ENCODE data around the gene LDLRAP1.

The LDLRAP1 gene

DNA sequence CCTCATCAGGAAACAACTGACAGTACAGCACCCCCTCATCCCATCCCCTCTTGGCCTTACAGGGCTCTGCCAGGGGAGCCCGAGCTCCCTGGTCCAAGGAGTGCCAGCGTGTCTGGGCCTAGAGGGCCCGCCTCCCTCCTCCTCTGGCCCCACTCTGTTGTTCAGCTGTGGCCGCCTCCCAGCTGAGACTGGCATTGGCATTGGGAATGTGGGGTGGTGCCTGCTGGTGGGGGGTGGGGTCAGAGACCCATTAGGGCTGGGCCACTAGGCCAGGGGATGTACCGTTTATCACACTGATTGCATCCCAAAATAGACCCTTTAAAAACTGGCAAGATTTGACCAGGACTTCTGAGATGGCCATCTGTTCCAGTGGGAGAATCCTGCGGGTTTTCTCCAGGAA lies 1.4 kb downstream of the LDLRAP1 start:
- no peak for TF ChIP-seq GATA3 (IDR thresholded peaks at IDR 0.05; ENCODE audit: low read depth, low read length)
- TF ChIP-seq GATA2 (IDR thresholded peaks at IDR 0.05; ENCODE audit: low read depth, low read length), result no peak

DNA sequence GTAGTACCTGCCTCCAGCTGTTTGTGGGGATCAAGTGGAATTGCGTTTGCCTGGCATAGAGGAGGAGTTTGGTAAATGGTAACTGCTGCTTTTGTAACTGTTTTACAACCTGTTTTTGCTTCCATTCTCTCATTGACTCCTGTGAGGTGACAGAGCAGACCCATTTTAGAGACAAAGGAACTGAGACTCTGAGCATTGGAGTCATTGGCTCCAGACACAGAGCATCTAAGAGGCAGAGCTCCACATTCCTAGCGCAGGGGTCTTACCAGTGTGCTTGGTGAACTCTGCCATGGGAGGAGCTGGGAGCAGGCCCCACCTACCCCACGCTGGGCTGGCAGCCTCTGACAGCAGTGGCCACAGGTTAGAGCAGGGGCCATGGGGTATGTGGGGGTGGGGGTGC lies 2.4 kb downstream of the LDLRAP1 start:
- TF ChIP-seq GATA2 (IDR thresholded peaks at IDR 0.05; ENCODE audit: low read depth, low read length), result no peak
- no peak for TF ChIP-seq GATA3 (IDR thresholded peaks at IDR 0.05; ENCODE audit: low read depth, low read length)

DNA sequence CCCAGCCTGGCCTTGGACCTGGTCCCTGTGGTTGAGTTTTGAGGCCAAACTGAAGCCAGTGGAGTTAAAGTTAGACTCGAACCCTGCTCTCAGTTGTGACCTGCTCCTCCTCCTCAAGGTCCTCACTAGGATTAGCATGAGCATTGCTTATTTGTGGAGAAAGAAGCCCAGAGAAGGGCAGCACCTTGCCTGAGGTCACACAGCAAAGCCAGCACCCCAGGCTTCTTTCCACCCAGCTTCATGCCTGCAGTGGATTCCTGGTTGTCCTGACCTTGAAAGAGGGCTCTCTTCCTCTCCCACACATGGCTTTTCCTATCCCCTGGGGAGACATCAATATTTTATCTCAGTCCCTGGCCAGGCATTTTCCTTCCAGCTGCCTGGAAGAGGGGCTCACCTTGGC lies 2.8 kb downstream of the LDLRAP1 start:
- TF ChIP-seq GATA3 (IDR thresholded peaks at IDR 0.05; ENCODE audit: low read depth, low read length) (no peak), GATA2 (IDR thresholded peaks at IDR 0.05; ENCODE audit: low read depth, low read length) (no peak)

DNA sequence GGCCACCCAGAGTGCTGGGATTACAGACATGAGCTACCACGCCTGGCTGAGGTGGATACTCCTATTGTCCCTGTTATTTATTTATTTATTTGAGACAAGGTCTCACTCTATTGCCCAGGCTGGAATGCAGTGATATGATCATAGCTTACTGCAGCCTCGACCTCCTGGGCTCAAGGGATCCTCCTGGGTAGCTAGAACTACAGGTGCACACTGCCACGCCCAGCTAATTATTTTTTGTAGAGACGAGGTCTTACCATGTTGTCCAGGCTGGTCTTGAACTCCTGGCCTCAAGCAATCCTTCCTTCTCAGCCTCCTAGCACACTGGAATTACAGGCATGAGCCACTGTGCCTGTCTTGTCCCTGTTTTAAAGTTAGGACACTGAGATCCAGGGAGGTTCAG lies 5.2 kb downstream of the LDLRAP1 start:
- TF ChIP-seq GATA2 (IDR thresholded peaks at IDR 0.05; ENCODE audit: low read depth, low read length), result no peak
- no peak for TF ChIP-seq GATA3 (IDR thresholded peaks at IDR 0.05; ENCODE audit: low read depth, low read length)

DNA sequence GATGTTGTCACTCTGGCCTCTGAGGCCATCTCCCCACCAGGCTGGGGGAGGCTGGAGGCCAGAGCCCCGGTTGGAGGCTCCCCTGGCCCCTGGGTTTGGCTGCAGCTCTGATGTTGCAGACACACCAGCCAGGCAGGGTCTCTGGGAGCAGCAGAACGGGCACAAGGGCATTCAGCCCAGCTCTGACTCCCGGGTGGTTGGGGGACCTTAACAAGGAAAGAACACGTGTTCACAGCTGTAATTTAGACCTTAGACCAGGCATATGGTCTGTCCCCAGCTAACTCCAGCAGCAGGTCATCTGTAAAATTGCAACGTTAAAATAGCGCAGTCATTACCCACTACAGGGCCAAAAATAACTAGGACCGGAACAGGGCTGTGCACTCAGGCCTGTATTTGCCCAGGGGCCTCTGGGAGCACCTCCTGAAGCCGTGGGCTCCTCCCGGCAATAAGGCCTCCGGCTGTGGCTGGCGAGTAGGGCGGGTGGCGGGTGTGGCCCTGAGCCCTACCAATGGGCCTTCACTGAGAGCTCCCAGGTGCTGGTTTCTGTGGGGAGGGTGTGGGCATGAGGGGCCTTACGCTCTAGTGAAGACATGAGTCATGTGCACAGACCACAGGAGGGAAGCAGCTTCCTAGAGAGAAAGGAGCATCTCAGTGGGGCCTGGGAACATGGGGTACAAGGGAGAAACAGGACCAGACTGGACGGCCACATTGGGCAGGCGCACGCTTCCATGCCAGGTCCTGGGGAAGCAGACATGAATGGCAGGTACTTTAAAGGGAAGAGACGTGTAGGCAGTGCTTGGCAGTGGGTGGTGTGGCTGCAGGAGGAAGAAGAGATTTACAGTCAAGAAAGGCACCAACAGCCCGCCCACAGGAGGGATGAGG lies 6.1 kb downstream of the LDLRAP1 start:
- TF ChIP-seq GATA3 (IDR thresholded peaks at IDR 0.05; ENCODE audit: low read depth, low read length), result no peak

DNA sequence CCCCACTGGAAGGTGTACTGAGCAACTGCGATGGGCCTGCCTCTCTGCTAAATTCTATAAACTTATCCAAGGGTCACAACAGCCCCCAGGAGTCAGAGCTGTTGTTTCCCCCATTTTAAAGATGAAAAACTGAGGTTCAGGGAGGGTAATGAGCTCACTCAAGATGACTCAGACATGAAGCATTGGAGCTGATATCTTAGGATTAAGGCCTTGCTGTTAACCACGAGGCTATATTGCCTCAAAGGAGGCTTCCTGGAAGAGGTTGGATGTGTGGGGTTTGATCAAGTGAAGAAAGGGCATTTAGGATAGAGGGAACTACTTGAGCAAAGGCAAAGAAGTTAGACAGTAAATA lies 6.7 kb downstream of the LDLRAP1 start:
- TF ChIP-seq GATA3 (IDR thresholded peaks at IDR 0.05; ENCODE audit: low read depth, low read length) (no peak), GATA2 (IDR thresholded peaks at IDR 0.05; ENCODE audit: low read depth, low read length) (no peak)

DNA sequence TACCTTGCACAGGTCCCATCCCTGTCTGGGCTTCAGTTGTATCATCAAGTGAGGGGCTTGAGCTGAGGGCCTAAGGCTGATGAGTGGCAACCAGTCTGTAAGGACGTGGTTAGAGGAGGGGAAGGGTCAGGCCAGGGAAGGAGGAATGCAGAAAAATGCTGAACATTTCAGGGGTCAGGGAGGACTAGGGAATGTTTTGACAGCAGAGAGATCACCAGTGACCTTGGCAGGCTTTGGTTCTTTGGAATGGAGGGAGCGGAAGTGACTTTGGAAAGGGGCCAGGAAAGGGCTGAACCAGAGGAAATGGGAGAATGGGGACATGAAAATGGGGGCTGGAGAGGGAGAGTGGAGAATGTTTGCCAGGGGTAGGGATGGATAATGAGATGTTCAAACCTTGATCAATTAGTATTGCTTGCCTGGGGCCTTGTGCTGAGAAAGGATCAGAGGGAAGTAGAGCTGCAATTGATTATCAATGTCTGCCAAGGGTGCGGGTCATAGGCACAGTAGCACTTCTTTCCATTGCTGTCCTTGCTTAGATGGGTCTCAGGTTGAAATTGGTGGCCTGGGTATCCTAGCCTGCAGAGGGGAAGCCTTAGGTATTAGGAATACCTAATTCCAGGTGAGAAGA lies 7.4 kb downstream of the LDLRAP1 start:
- TF ChIP-seq GATA2 (IDR thresholded peaks at IDR 0.05; ENCODE audit: low read depth, low read length), result no peak
- no peak for TF ChIP-seq GATA3 (IDR thresholded peaks at IDR 0.05; ENCODE audit: low read depth, low read length)

DNA sequence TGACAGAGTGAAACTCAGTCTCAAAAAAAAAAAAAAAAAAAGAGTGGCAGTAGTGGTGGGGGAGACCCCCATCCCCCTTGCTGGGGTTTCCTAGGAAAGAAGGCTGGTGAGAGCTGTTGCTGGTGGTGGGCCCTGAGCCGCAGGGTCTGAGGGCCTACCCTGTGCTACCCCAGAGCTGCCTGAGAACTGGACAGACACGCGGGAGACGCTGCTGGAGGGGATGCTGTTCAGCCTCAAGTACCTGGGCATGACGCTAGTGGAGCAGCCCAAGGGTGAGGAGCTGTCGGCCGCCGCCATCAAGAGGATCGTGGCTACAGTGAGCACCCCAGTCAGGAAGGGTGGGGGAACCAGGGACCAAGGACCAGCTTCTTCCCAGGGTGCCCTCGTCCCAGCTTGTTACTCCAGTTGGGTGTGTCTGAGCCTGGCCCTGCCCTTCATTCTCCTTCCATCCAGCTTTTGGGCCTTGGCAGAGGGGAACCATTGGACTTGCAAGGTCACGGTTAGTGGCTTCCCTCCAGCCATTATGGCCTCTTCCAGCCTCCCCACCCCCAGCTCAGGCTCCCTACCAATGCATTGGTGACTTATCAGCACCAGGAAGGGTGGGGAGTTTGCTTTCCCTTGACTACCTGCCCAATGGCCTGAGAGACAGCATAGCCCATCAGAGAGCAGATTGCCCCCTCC lies 10.5 kb downstream of the LDLRAP1 start:
- TF ChIP-seq GATA2 (IDR thresholded peaks at IDR 0.05; ENCODE audit: low read depth, low read length) (no peak), GATA3 (IDR thresholded peaks at IDR 0.05; ENCODE audit: low read depth, low read length) (no peak)

DNA sequence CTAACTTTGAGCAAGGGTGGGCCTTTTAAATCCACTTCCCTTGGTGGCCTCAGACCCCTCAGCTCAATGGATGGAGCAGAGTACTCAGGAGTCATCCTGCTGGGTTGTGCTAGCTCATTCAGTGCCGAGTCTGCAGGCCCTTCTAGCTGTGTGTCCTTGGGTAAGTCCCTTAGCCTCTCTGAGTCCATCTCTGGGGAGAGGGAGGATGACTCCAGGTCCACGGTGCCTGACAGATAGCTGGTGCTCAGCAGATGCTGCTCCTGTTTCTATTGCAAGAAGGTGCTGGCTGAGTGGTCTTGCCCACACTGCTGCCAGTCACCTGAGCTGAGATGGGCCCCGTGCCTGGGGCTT lies 11.0 kb downstream of the LDLRAP1 start:
- TF ChIP-seq GATA3 (IDR thresholded peaks at IDR 0.05; ENCODE audit: low read depth, low read length) (no peak), GATA2 (IDR thresholded peaks at IDR 0.05; ENCODE audit: low read depth, low read length) (no peak)

DNA sequence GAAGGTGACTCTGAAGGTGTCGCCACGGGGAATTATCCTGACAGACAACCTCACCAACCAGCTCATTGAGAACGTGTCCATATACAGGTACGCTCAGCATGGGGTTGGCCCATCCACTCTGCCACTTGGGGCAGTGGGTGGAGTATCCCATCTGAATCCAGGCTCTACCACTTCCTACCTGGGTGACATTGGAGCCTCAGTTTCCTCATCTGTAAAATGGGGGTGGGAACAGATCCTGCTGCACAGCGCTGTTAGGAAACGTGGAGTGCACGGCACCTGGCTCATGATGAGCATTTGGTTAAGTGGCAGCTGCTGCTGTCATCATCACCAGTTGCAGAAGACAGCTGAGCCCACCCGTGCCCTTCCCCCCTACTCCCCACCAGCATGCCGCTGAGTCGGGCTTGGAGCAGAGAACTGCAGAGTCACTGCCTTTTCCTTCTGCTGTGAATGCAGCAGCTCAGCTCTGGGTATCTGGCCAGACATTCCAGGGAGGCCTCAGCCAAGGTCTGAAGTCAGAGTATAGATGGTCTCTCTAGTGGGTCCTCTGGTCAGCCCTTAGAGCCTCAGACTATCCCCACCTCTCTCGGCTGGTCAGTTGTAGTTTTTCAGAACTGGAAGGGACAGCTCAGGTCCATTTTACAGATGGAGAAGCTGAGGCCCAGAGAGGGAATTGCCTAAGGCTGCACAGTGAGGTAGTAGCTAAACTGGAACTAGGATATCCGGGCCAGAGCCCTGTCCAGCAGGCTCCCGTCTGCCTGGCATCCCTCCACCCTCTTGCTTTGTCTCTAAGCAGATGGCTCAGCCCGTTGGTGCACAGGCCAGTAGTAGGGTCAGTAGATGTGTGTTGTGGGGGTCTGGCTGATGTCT lies 11.7 kb downstream of the LDLRAP1 start:
- TF ChIP-seq GATA3 (IDR thresholded peaks at IDR 0.05; ENCODE audit: low read depth, low read length) (no peak), GATA2 (IDR thresholded peaks at IDR 0.05; ENCODE audit: low read depth, low read length) (no peak)

DNA sequence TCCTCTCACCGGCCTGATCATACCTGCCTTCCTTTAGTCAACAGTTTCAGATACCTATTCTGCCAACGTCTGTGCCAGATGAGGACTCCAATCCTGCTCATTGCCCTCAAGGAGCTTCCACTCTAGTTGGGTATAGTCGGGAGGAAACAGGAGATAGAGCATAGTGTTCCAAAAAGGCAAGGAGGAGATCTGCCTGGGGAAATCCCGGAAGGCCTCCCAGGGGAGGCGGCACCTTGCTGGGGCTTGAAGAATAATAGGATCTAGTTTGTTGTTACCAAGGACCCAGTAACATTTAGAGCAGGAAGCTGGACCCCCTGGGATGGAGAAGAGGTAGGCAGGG lies 12.3 kb downstream of the LDLRAP1 start:
- no peak for TF ChIP-seq GATA2 (IDR thresholded peaks at IDR 0.05; ENCODE audit: low read depth, low read length)
- TF ChIP-seq GATA3 (IDR thresholded peaks at IDR 0.05; ENCODE audit: low read depth, low read length), result no peak

DNA sequence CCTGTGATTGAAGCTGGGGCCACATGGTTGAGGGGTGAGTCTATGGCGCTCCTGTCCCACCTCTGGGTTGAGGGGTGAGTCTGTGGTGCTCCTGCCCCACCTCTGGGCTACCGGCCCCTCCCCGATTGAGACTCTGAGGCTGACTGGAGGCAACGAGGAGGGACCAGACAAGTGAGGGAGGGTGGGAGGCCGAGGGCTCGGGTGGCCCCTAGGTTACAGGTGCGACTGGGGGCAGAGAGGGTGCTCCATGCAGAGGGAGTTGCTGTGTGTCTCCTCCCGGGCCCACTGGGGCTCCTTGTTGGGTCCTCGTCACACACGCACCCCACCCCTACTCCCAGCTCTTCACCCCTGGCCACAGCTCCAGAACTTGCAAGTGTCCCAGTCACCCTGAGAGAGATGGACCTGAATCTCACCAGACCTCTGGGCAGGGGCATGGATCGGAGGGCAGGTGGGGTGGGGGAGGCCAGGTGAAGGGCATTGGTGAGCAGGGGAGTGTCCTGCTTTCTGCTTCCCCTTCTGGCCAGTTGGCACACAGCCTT lies 12.8 kb downstream of the LDLRAP1 start:
- no peak for TF ChIP-seq GATA2 (IDR thresholded peaks at IDR 0.05; ENCODE audit: low read depth, low read length)
- TF ChIP-seq GATA3 (IDR thresholded peaks at IDR 0.05; ENCODE audit: low read depth, low read length), result no peak

DNA sequence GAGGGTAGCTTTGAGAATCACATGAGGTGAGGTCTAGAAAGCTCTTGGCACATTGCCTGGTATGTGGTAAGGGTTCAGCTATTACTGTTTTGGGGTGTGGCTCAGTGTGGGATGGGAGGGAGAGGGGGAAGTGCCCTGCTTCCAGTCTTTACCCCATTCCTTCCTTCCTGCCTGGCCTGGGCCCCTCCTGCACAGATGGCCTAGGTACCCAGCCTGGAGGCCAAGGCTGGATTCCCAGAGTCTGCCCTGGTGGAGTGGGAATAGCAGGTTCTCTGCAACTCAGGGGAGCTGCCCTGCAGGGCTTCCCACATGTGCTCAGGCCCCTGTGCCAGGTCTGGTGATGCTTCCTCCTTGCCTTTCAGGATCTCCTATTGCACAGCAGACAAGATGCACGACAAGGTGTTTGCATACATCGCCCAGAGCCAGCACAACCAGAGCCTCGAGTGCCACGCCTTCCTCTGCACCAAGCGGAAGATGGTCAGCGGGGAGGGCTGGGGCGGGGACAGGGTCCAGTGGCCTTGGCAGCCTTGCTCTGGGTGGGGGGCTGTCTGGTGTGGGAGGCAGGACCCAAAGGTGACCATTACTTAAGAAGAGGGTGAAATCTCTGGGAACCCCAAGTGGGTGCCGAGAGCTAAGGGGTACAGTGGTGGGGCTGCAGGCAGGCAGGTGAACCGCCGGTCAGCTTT lies 13.5 kb downstream of the LDLRAP1 start:
- TF ChIP-seq GATA2 (IDR thresholded peaks at IDR 0.05; ENCODE audit: low read depth, low read length) (no peak), GATA3 (IDR thresholded peaks at IDR 0.05; ENCODE audit: low read depth, low read length) (no peak)
